OCI-LY7 (cell line): Measurements from ENCODE around the gene MDK.

Source experiments
- EZH2phosphoT487 ChIP-seq: fragments of 200-600 bp; sonication (generic); IDR thresholded peaks from 2 replicates; pipeline ENCODE4 v1.6.1; 2018; ENCODE audit warnings: low read depth, borderline replicate concordance, mild to moderate bottlenecking, mixed run types, antibody characterized with exemption, low read length, moderate library complexity, mixed read lengths
- TF ChIP-seq, protein P1 (sequence below): fragments of 200-600 bp; sonication (generic); conservative IDR thresholded peaks from 2 replicates; pipeline ENCODE4 v1.5.1; 2014; ENCODE audit warnings: mild to moderate bottlenecking, antibody characterized with exemption, low read length, moderate library complexity, mixed read lengths

- TF ChIP-seq EZH2phosphoT487, result no peak
- TF ChIP-seq, protein P1, sequence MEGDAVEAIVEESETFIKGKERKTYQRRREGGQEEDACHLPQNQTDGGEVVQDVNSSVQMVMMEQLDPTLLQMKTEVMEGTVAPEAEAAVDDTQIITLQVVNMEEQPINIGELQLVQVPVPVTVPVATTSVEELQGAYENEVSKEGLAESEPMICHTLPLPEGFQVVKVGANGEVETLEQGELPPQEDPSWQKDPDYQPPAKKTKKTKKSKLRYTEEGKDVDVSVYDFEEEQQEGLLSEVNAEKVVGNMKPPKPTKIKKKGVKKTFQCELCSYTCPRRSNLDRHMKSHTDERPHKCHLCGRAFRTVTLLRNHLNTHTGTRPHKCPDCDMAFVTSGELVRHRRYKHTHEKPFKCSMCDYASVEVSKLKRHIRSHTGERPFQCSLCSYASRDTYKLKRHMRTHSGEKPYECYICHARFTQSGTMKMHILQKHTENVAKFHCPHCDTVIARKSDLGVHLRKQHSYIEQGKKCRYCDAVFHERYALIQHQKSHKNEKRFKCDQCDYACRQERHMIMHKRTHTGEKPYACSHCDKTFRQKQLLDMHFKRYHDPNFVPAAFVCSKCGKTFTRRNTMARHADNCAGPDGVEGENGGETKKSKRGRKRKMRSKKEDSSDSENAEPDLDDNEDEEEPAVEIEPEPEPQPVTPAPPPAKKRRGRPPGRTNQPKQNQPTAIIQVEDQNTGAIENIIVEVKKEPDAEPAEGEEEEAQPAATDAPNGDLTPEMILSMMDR, result no peak
Observed at GRCh38 chr11:46338636-46338987, 42.9 kb upstream of the MDK start.
